Mesothelial cell of epicardium (in vitro differentiated cells): ENCODE measurements around the gene REP15. TPM values are rescaled to one million over a fixed set of nuclear protein-coding genes. Genes with fewer than 3 reads are reported as not detected.

Source experiments
- DNase-seq, 2 experiments: peaks; one replicate each; pipeline ENCODE4 v3.0.0; 2021; ENCODE audit warnings: low spot score in 2 of 2; ENCODE audit not compliant: unreplicated experiment in 2 of 2
- H3K27ac Mint-ChIP-seq: 2 replicates; pipeline ENCODE4 v1.8.0; 2021; ENCODE audit warnings: mixed read lengths
- H3K27me3 Mint-ChIP-seq: 2 replicates; pipeline ENCODE4 v1.8.0; 2021; ENCODE audit warnings: low read depth, mixed read lengths
- H3K36me3 Mint-ChIP-seq: 2 replicates; pipeline ENCODE4 v1.8.0; 2021; ENCODE audit warnings: mixed read lengths
- H3K4me1 Mint-ChIP-seq: 2 replicates; pipeline ENCODE4 v1.8.0; 2021; ENCODE audit warnings: mixed read lengths
- H3K4me3 Mint-ChIP-seq: 2 replicates; pipeline ENCODE4 v1.8.0; 2021; ENCODE audit warnings: mild to moderate bottlenecking, moderate library complexity, mixed read lengths
- H3K9me3 Mint-ChIP-seq: 2 replicates; pipeline ENCODE4 v1.8.0; 2021; ENCODE audit warnings: mixed read lengths
- total RNA-seq: library from RNA; stranded (reverse); gene quantifications from 3 replicates; pipeline ENCODE4 v1.2.1, GENCODE V29; 2021
- TF ChIP-seq, protein P1 (sequence below): fragments of 200-600 bp; sonication (generic); IDR thresholded peaks from one replicate; pipeline ENCODE4 v1.5.0; 2021; ENCODE audit warnings: antibody characterized with exemption; ENCODE audit not compliant: unreplicated experiment

The REP15 gene
- total RNA-seq, 1 donor from 2014 or later = 2.4 TPM

DNA sequence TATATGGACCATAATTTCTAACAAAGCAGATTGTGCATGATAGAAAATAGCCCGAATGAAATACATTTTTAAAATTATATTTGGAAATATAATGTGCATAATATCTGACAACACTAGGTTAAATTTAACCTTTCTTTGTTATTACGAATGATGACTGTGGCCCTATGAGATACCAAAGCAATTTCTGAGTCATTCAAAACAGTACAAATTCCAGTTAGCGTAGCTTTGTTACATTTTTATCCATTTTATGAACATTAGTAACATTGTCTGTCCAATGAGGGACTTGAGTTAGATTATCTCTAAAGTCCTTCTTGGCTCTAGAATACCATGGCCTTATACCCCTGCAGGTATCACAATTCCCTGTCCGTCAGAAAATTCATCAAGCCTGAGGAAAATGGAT, 39.0 kb upstream of the REP15 start:
- DNase-seq = no peak
- no peaks in the 10 kb centered on the region for H3K27me3 Mint-ChIP-seq

DNA sequence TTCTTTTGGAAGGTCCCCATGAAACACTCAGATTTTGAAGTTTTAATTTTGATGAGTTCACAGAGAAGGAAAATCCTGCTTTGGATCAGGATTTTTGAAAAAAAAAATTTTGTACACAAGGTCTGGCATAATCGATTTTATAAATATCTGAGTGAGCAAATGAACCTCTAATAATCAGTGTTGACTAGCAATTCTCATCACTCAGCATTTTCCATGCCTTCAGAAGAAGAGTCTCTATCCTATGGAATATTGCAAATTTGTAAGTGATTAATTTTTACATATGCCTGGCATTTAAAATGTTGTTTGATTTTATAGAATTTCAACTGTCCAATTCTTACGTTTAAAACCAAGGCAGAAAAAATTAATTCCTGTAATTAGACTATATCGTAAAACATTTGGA, 30.5 kb upstream of the REP15 start:
- TF ChIP-seq, protein P1, sequence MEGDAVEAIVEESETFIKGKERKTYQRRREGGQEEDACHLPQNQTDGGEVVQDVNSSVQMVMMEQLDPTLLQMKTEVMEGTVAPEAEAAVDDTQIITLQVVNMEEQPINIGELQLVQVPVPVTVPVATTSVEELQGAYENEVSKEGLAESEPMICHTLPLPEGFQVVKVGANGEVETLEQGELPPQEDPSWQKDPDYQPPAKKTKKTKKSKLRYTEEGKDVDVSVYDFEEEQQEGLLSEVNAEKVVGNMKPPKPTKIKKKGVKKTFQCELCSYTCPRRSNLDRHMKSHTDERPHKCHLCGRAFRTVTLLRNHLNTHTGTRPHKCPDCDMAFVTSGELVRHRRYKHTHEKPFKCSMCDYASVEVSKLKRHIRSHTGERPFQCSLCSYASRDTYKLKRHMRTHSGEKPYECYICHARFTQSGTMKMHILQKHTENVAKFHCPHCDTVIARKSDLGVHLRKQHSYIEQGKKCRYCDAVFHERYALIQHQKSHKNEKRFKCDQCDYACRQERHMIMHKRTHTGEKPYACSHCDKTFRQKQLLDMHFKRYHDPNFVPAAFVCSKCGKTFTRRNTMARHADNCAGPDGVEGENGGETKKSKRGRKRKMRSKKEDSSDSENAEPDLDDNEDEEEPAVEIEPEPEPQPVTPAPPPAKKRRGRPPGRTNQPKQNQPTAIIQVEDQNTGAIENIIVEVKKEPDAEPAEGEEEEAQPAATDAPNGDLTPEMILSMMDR = no peak

More for the DNA sequence above, 39.0 kb upstream of the REP15 start:
- Mint-ChIP-seq H3K27ac (no peak overlapping the region), H3K4me3 (no peak overlapping the region), H3K36me3 (peaks cover 26% of the 10 kb centered on the region), H3K9me3 (no peaks in the 10 kb centered on the region), H3K4me1 (peaks cover 8% of the 10 kb centered on the region)
- TF ChIP-seq, protein P1 = no peak

DNA sequence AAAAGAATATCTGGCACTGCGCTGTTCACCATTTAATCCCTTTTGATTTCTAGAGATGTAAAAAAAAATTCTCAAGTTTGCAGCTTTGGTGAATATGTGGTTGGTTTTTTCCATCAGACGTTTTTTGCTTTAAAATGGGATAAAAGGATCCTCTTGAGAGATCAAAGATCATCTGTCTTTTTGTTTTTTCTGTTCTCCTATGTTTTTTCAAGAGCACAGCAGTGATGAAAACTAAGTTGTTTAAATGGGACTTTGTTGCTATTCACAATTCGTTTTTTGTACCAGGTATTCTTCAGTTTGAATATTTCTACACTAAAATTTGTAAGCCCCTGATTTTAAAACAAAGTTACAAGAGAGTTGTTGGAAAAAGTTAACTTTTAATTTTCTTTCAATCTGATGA, 29.7 kb upstream of the REP15 start:
- DNase-seq = no peak
- Mint-ChIP-seq H3K27ac (no peak overlapping the region), H3K9me3 (no peaks in the 10 kb centered on the region), H3K36me3 (peaks cover 51% of the 10 kb centered on the region), H3K4me1 (peaks cover under 1% of the 10 kb centered on the region), H3K4me3 (no peak overlapping the region), H3K27me3 (no peaks in the 10 kb centered on the region)
- TF ChIP-seq, protein P1 = no peak

More for the DNA sequence above, 30.5 kb upstream of the REP15 start:
- H3K36me3 Mint-ChIP-seq = peaks cover 51% of the 10 kb centered on the region
- H3K9me3 Mint-ChIP-seq = no peaks in the 10 kb centered on the region
- no peak overlapping the region for H3K27ac Mint-ChIP-seq
- peaks cover 6% of the 10 kb centered on the region for H3K4me1 Mint-ChIP-seq
- H3K4me3 Mint-ChIP-seq = no peak overlapping the region
- no peak for DNase-seq
- H3K27me3 Mint-ChIP-seq = no peaks in the 10 kb centered on the region

DNA sequence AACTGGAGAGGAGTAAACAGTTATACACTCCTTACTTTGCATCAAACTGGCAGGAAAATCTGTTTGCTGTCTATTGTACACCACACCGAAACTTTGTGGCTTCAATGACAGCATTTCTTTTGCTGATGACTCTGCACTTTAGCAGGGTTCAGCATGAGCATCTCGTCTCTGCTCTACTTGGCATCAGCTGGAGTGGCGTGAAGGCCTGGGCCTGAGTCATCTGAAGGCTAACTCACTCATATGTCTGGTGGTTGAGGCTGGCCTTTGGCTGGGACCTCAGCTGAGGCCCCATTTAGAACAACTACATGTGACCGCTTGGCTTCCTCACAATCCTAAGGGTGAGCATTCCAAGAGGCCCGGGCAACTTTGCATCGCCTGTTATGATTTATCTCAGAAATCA, 28.7 kb upstream of the REP15 start:
- no peak for DNase-seq
- no peak overlapping the region for H3K4me3 Mint-ChIP-seq
- no peaks in the 10 kb centered on the region for H3K4me1 Mint-ChIP-seq
- H3K27ac Mint-ChIP-seq = no peak overlapping the region
- H3K9me3 Mint-ChIP-seq = no peaks in the 10 kb centered on the region
- TF ChIP-seq, protein P1 = no peak
- peaks cover 44% of the 10 kb centered on the region for H3K36me3 Mint-ChIP-seq
- no peaks in the 10 kb centered on the region for H3K27me3 Mint-ChIP-seq

DNA sequence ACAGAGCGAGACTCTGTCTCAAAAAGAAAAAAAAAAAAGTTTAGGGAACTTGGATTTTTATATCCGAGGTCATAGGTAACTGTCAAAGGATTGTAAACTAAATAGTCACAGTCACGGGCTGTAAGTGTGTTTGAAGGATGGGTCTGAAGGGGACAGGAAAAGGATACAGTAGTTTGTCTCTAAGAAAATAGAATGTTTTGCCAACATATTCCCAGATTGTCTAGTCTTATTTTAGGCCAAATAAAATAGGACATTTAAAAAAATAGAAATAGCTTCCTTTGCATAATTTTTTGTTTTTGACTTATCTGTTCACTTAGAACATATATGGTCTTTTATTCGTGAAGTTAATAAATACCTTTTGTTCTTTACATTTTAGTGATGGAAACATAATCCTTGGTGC, 24.2 kb upstream of the REP15 start:
- TF ChIP-seq, protein P1 = no peak
- no peaks in the 10 kb centered on the region for H3K9me3 Mint-ChIP-seq
- H3K4me1 Mint-ChIP-seq = no peaks in the 10 kb centered on the region
- no peak for DNase-seq
- no peak overlapping the region for H3K4me3 Mint-ChIP-seq
- H3K36me3 Mint-ChIP-seq = peaks cover 40% of the 10 kb centered on the region
- H3K27ac Mint-ChIP-seq = no peak overlapping the region
- no peaks in the 10 kb centered on the region for H3K27me3 Mint-ChIP-seq

DNA sequence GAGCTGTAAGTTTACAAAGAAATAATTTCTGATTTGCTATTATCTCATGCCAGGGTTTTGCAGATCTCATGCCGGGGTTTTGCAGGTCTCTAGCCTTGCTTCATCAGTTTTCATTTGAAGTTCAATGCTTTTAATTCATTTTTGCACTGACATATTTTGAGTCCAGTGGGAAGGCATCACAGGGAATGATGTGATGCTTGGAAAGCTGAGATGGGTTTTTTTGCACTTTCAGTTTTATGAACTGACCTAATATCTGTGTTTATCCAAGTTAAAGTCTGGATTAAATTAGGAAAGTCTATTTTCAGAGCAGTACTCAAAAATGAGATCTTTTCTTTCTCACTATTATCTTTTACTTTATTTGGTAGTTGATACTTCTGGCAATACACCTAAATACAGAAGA, 23.6 kb upstream of the REP15 start:
- TF ChIP-seq, protein P1 = no peak
- H3K9me3 Mint-ChIP-seq = no peaks in the 10 kb centered on the region
- H3K4me3 Mint-ChIP-seq = no peak overlapping the region
- no peaks in the 10 kb centered on the region for H3K27me3 Mint-ChIP-seq
- H3K27ac Mint-ChIP-seq = no peak overlapping the region
- no peak for DNase-seq
- H3K36me3 Mint-ChIP-seq = peaks cover 39% of the 10 kb centered on the region
- H3K4me1 Mint-ChIP-seq = no peaks in the 10 kb centered on the region
